Skeletal muscle tissue (tissue), 4 donors: Measurements from ENCODE around the gene CDK3. TPM values are rescaled to one million over a fixed set of nuclear protein-coding genes. Genes with fewer than 3 reads are reported as not detected.

Source experiments
- H3K27ac ChIP-seq: one replicate; pipeline ENCODE4 v1.7.0; 2013; ENCODE audit warnings: mild to moderate bottlenecking, low read depth, low read length, inconsistent platforms
- H3K27me3 ChIP-seq, 3 donors: one replicate each; pipeline ENCODE4 v1.7.0; 2013; ENCODE audit warnings: low read length in 3 of 3; ENCODE audit not compliant: control insufficient read depth in 3 of 3, insufficient read depth in 3 of 3
- H3K36me3 ChIP-seq, 3 donors: one replicate each; pipeline ENCODE4 v1.7.0; 2013; ENCODE audit warnings: low read length in 3 of 3; ENCODE audit not compliant: control insufficient read depth in 3 of 3, insufficient read depth in 3 of 3
- H3K4me1 ChIP-seq, 3 donors: one replicate each; pipeline ENCODE4 v1.7.0; 2013; ENCODE audit warnings: low read length in 3 of 3, mild to moderate bottlenecking in 3 of 3; ENCODE audit not compliant: control insufficient read depth in 3 of 3, insufficient read depth in 3 of 3
- H3K4me3 ChIP-seq, 3 donors: one replicate each; pipeline ENCODE4 v1.7.0; 2013; ENCODE audit warnings: low read length in 3 of 3
- H3K9ac ChIP-seq, 3 donors: one replicate each; pipeline ENCODE4 v1.7.0; 2013; ENCODE audit warnings: low read length in 3 of 3, mild to moderate bottlenecking in 3 of 3, moderate library complexity in 2 of 3, low read depth in 1 of 3
- H3K9me3 ChIP-seq, 3 donors: one replicate each; pipeline ENCODE4 v1.7.0; 2013; ENCODE audit warnings: low read length in 3 of 3; ENCODE audit not compliant: control insufficient read depth in 3 of 3
- total RNA-seq: library from RNA; depleted of rRNA; stranded (reverse); fragments of >200 nt; gene quantifications from one replicate; pipeline ENCODE4 v1.2.3, GENCODE V29; 2014
- donor health status: Osteomylitis.

The CDK3 gene
- total RNA-seq, 1 donor from 2014 or later: 1.6 TPM

GRCh38 chr17:76004750-76005262 lies 4.2 kb downstream of the CDK3 start:
- Histone ChIP-seq H3K9me3 (no peaks in the 10 kb centered on the region), H3K4me3 (no peak overlapping the region), H3K4me1 (peaks cover 0 to 13% (median 3%) of the 10 kb centered on the region in 3 donors), H3K9ac (peak overlapping the region in 1 of 3 donors; percentile 19), H3K36me3 (peaks cover 0 to 10% (median 0%) of the 10 kb centered on the region in 3 donors), H3K27me3 (no peaks in the 10 kb centered on the region), H3K27ac (no peak overlapping the region)

GRCh38 chr17:76005263-76006149 lies 4.9 kb downstream of the CDK3 start:
- Histone ChIP-seq H3K9me3 (no peaks in the 10 kb centered on the region), H3K27me3 (no peaks in the 10 kb centered on the region), H3K36me3 (peaks cover 0 to 10% (median 0%) of the 10 kb centered on the region in 3 donors), H3K4me1 (peaks cover 0 to 13% (median 3%) of the 10 kb centered on the region in 3 donors), H3K9ac (peak overlapping the region in 1 of 3 donors; percentile 19), H3K4me3 (no peak overlapping the region), H3K27ac (no peak overlapping the region)

GRCh38 chr17:76007131-76007849 lies 6.6 kb downstream of the CDK3 start:
- H3K9ac ChIP-seq: no peak overlapping the region

GRCh38 chr17:76007850-76008165 lies 7.2 kb downstream of the CDK3 start:
- H3K27me3 ChIP-seq: no peaks in the 10 kb centered on the region
- no peak overlapping the region for H3K27ac ChIP-seq
- H3K4me3 ChIP-seq: no peak overlapping the region
- no peak overlapping the region for H3K9ac ChIP-seq
- H3K36me3 ChIP-seq: peaks cover 0 to 3% (median 0%) of the 10 kb centered on the region in 3 donors
- peaks cover 0 to 13% (median 3%) of the 10 kb centered on the region in 3 donors for H3K4me1 ChIP-seq
- no peaks in the 10 kb centered on the region for H3K9me3 ChIP-seq

More at GRCh38 chr17:76007131-76007849, 6.6 kb downstream of the CDK3 start:
- Histone ChIP-seq H3K27ac (no peak overlapping the region), H3K4me3 (no peak overlapping the region), H3K27me3 (no peaks in the 10 kb centered on the region), H3K9me3 (no peaks in the 10 kb centered on the region), H3K36me3 (peaks cover 0 to 3% (median 0%) of the 10 kb centered on the region in 3 donors), H3K4me1 (peaks cover 0 to 13% (median 3%) of the 10 kb centered on the region in 3 donors)

- Histone ChIP-seq H3K4me3 (no peak overlapping the region), H3K9ac (no peak overlapping the region), H3K9me3 (no peaks in the 10 kb centered on the region), H3K27me3 (no peaks in the 10 kb centered on the region), H3K36me3 (peaks cover 0 to 3% (median 0%) of the 10 kb centered on the region in 3 donors), H3K4me1 (peaks cover 0 to 13% (median 3%) of the 10 kb centered on the region in 3 donors), H3K27ac (no peak overlapping the region)
Measured at GRCh38 chr17:76008208-76008607, 7.6 kb downstream of the CDK3 start.

GRCh38 chr17:76008630-76009425 lies 8.2 kb downstream of the CDK3 start:
- Histone ChIP-seq H3K27ac (no peak overlapping the region), H3K9me3 (no peaks in the 10 kb centered on the region), H3K4me1 (peaks cover 0 to 13% (median 3%) of the 10 kb centered on the region in 3 donors), H3K9ac (no peak overlapping the region), H3K4me3 (no peak overlapping the region), H3K36me3 (no peaks in the 10 kb centered on the region), H3K27me3 (no peaks in the 10 kb centered on the region)

GRCh38 chr17:76009447-76009846 lies 8.8 kb downstream of the CDK3 start:
- Histone ChIP-seq H3K4me3 (no peak overlapping the region), H3K9me3 (no peaks in the 10 kb centered on the region), H3K27me3 (peaks cover 0 to 3% (median 2%) of the 10 kb centered on the region in 3 donors), H3K4me1 (peaks cover 5 to 13% (median 5%) of the 10 kb centered on the region in 3 donors), H3K36me3 (no peaks in the 10 kb centered on the region), H3K9ac (no peak overlapping the region), H3K27ac (no peak overlapping the region)

GRCh38 chr17:76009969-76010661 lies 9.5 kb downstream of the CDK3 start:
- Histone ChIP-seq H3K4me1 (peaks cover 6 to 7% (median 6%) of the 10 kb centered on the region in 3 donors), H3K9me3 (no peaks in the 10 kb centered on the region), H3K4me3 (no peak overlapping the region), H3K27me3 (peaks cover 0 to 9% (median 9%) of the 10 kb centered on the region in 3 donors), H3K27ac (no peak overlapping the region), H3K9ac (no peak overlapping the region), H3K36me3 (no peaks in the 10 kb centered on the region)

- Histone ChIP-seq H3K27ac (no peak overlapping the region), H3K27me3 (peaks cover 0 to 15% (median 14%) of the 10 kb centered on the region in 3 donors), H3K4me3 (no peak overlapping the region), H3K9me3 (no peaks in the 10 kb centered on the region), H3K4me1 (peaks cover 0 to 6% (median 3%) of the 10 kb centered on the region in 3 donors), H3K36me3 (no peaks in the 10 kb centered on the region), H3K9ac (no peak overlapping the region)
Measured at GRCh38 chr17:76011951-76012350, 11.3 kb downstream of the CDK3 start.
